Stimulated activated CD8-positive, alpha-beta memory T cell treated with anti-CD3 and anti-CD28 coated beads, Interleukin-7, amount 100 ng/mL, for 48 hours (primary cell): ENCODE data around the gene GGCT.
A peak's percentile ranks its signal among the peaks of the same experiment; 100 is the strongest.
"Not testable (repeated sequence)": the region's sequence is repeated elsewhere in the genome, so short reads cannot be mapped to it uniquely, and the experiment has no call there.

ENCODE experiments used
- DNase-seq, 2 donors: peaks; one replicate each; pipeline ENCODE4 v3.0.0-alpha.2; 2020; ENCODE audit warnings: low read depth in 1 of 2; ENCODE audit errors: extremely low read depth in 1 of 2

GGCT gene

GRCh38 chr7:30504301-30505173 lies at the start of gene GGCT:
Gene GGCT, minus strand, starts transcription at chr7:30504829. Its CDS starts 120 bp downstream, at chr7:30504709.
- peak; percentile 91 to 98 for DNase-seq

- DNase-seq = no peak
Measured at GRCh38 chr7:30553546-30553945, 48.9 kb upstream of the GGCT start.

- no peak for DNase-seq
Measured at GRCh38 chr7:30553141-30553540, 48.5 kb upstream of the GGCT start.

GRCh38 chr7:30552330-30552729 lies 47.7 kb upstream of the GGCT start:
- no peak for DNase-seq

- no peak for DNase-seq
Measured at GRCh38 chr7:30549931-30550493, 45.4 kb upstream of the GGCT start.

GRCh38 chr7:30548845-30549244 lies 44.2 kb upstream of the GGCT start:
- DNase-seq = no peak

GRCh38 chr7:30546596-30546995 lies 42.0 kb upstream of the GGCT start:
- no peak for DNase-seq

- DNase-seq = no peak
Measured at GRCh38 chr7:30545791-30546555, 41.3 kb upstream of the GGCT start.

- no peak for DNase-seq
Measured at GRCh38 chr7:30543813-30544525, 39.3 kb upstream of the GGCT start.

- DNase-seq = not testable (repeated sequence)
Measured at GRCh38 chr7:30543115-30543514, 38.5 kb upstream of the GGCT start.

GRCh38 chr7:30533886-30534285 lies 29.3 kb upstream of the GGCT start:
- DNase-seq = no peak

GRCh38 chr7:30531286-30531685 lies 26.7 kb upstream of the GGCT start:
- DNase-seq = no peak

- DNase-seq = no peak
Measured at GRCh38 chr7:30530373-30530772, 25.7 kb upstream of the GGCT start.

GRCh38 chr7:30528779-30529178 lies 24.1 kb upstream of the GGCT start:
- DNase-seq = no peak

GRCh38 chr7:30527297-30527696 lies 22.7 kb upstream of the GGCT start:
- DNase-seq = not testable (repeated sequence)

- DNase-seq = no peak
Measured at GRCh38 chr7:30526163-30526562, 21.5 kb upstream of the GGCT start.

- DNase-seq = no peak
Measured at GRCh38 chr7:30525429-30525828, 20.8 kb upstream of the GGCT start.

- no peak for DNase-seq
Measured at GRCh38 chr7:30524545-30524944, 19.9 kb upstream of the GGCT start.

- no peak for DNase-seq
Measured at GRCh38 chr7:30523466-30523865, 18.8 kb upstream of the GGCT start.

GRCh38 chr7:30522159-30522558 lies 17.5 kb upstream of the GGCT start:
- DNase-seq = no peak

GRCh38 chr7:30521532-30521931 lies 16.9 kb upstream of the GGCT start:
- DNase-seq = no peak
